Spinal cord (tissue), 10 donors: Measurements from ENCODE around the gene RGS7. TPM values are rescaled to one million over a fixed set of nuclear protein-coding genes. Genes with fewer than 3 reads are reported as not detected.

Source experiments
- DNase-seq, 6 donors: peaks; one replicate each; pipeline versions ENCODE4 v3.0.0 to v3.0.0-alpha.2; 2013 to 2015; ENCODE audit warnings: low spot score in 6 of 6, low read depth in 4 of 6
- H3K27ac ChIP-seq: one replicate; pipeline ENCODE4 v1.5.1; 2013; ENCODE audit warnings: low read depth, low read length, control low read depth
- H3K27me3 ChIP-seq: one replicate; pipeline ENCODE4 v1.6.1; 2013; ENCODE audit warnings: low read length; ENCODE audit not compliant: control insufficient read depth, insufficient read depth
- H3K36me3 ChIP-seq: one replicate; pipeline ENCODE4 v1.6.1; 2013; ENCODE audit warnings: low read length; ENCODE audit not compliant: control insufficient read depth, insufficient read depth
- H3K4me1 ChIP-seq: one replicate; pipeline ENCODE4 v1.6.1; 2013; ENCODE audit warnings: low read length; ENCODE audit not compliant: control insufficient read depth, insufficient read depth
- H3K4me3 ChIP-seq: one replicate; pipeline ENCODE4 v1.5.1; 2013; ENCODE audit warnings: low read depth, low read length, control low read depth
- H3K9me3 ChIP-seq: one replicate; pipeline ENCODE4 v1.6.1; 2013; ENCODE audit warnings: low read length; ENCODE audit not compliant: control insufficient read depth, insufficient read depth
- WGBS: methylation state at CpG from one replicate; pipeline ENCODE4 v1.1.5; 2013; ENCODE audit warnings: missing lambda C conversion rate; ENCODE audit not compliant: insufficient coverage; 5-methylcytosine and 5-hydroxymethylcytosine counted together
- polyA plus RNA-seq, 2 donors: library from polyadenylated mRNA; unstranded; fragments of 120-200 nt; gene quantifications; one replicate each; pipeline ENCODE4 v1.2.1, GENCODE V29; 2013; ENCODE audit not compliant: insufficient read length in 2 of 2
- total RNA-seq, 2 donors: library from RNA; depleted of rRNA in 1 of 2; stranded (reverse); fragments of 120-200 nt in 1 of 2; fragments of >200 nt in 1 of 2; gene quantifications; one replicate each; pipeline versions ENCODE4 v1.2.3 to v1.2.4, GENCODE V29; 2013 to 2014
- donor health status: healthy.

RGS7 gene
- total and polyA plus RNA-seq, 4 donors: 9.5 to 44.1 (median 31.3) TPM

- Histone ChIP-seq H3K27ac (no peak overlapping the region), H3K4me1 (no peaks in the 10 kb centered on the region), H3K9me3 (no peaks in the 10 kb centered on the region), H3K4me3 (no peak overlapping the region), H3K27me3 (no peaks in the 10 kb centered on the region), H3K36me3 (no peaks in the 10 kb centered on the region)
- WGBS: 80% methylated on average over 1 of the region's 3 CpGs
- DNase-seq: no peak
These were observed 239.0 kb downstream of the RGS7 start for GRCh38 chr1:241118049-241118448.

- Histone ChIP-seq H3K9me3 (no peaks in the 10 kb centered on the region), H3K36me3 (no peaks in the 10 kb centered on the region), H3K4me3 (no peak overlapping the region), H3K27ac (no peak overlapping the region), H3K27me3 (no peaks in the 10 kb centered on the region), H3K4me1 (no peaks in the 10 kb centered on the region)
- WGBS: 83% methylated on average over 2 of the region's 5 CpGs
- DNase-seq: no peak
These were observed 241.2 kb downstream of the RGS7 start for GRCh38 chr1:241115784-241116183.

- Histone ChIP-seq H3K27ac (no peak overlapping the region), H3K4me1 (no peaks in the 10 kb centered on the region), H3K27me3 (no peaks in the 10 kb centered on the region), H3K9me3 (no peaks in the 10 kb centered on the region), H3K4me3 (no peak overlapping the region), H3K36me3 (no peaks in the 10 kb centered on the region)
- no peak for DNase-seq
- no CpG with 5 or more reads among the region's 1 CpG for WGBS
These were observed 242.2 kb downstream of the RGS7 start for GRCh38 chr1:241114699-241115233.

- H3K27ac ChIP-seq: no peak overlapping the region
- no peak overlapping the region for H3K4me3 ChIP-seq
- no peaks in the 10 kb centered on the region for H3K36me3 ChIP-seq
- no peak for DNase-seq
- no peaks in the 10 kb centered on the region for H3K9me3 ChIP-seq
- no peaks in the 10 kb centered on the region for H3K4me1 ChIP-seq
- WGBS: no CpG with 5 or more reads among the region's 5 CpGs
- H3K27me3 ChIP-seq: no peaks in the 10 kb centered on the region
These were observed 243.4 kb downstream of the RGS7 start for GRCh38 chr1:241113557-241113956.

GRCh38 chr1:241109039-241109438 lies 248.0 kb downstream of the RGS7 start:
- no peak for DNase-seq
- Histone ChIP-seq H3K27me3 (no peaks in the 10 kb centered on the region), H3K36me3 (no peaks in the 10 kb centered on the region), H3K27ac (no peak overlapping the region), H3K4me3 (no peak overlapping the region), H3K4me1 (no peaks in the 10 kb centered on the region), H3K9me3 (no peaks in the 10 kb centered on the region)
- WGBS: 94% methylated on average over 5 of the region's 7 CpGs

- Histone ChIP-seq H3K36me3 (no peaks in the 10 kb centered on the region), H3K27ac (no peak overlapping the region), H3K4me1 (no peaks in the 10 kb centered on the region), H3K27me3 (no peaks in the 10 kb centered on the region), H3K9me3 (no peaks in the 10 kb centered on the region), H3K4me3 (no peak overlapping the region)
- WGBS: 71% methylated on average over 3 of the region's 3 CpGs
- DNase-seq: peak in 1 of 6 donors; percentile 36
These were observed 251.9 kb downstream of the RGS7 start for GRCh38 chr1:241105147-241105546.

- no CpG with 5 or more reads among the region's 1 CpG for WGBS
- no peaks in the 10 kb centered on the region for H3K27me3 ChIP-seq
- no peaks in the 10 kb centered on the region for H3K4me1 ChIP-seq
These were observed 254.3 kb downstream of the RGS7 start for GRCh38 chr1:241102664-241103063.

GRCh38 chr1:241101622-241102021 lies 255.4 kb downstream of the RGS7 start:
- Histone ChIP-seq H3K9me3 (no peaks in the 10 kb centered on the region), H3K36me3 (no peaks in the 10 kb centered on the region), H3K27me3 (no peaks in the 10 kb centered on the region), H3K4me1 (no peaks in the 10 kb centered on the region), H3K4me3 (no peak overlapping the region), H3K27ac (no peak overlapping the region)
- WGBS: no CpG with 5 or more reads among the region's 3 CpGs
- no peak for DNase-seq

More at GRCh38 chr1:241102664-241103063, 254.3 kb downstream of the RGS7 start:
- Histone ChIP-seq H3K27ac (no peak overlapping the region), H3K9me3 (no peaks in the 10 kb centered on the region), H3K4me3 (no peak overlapping the region), H3K36me3 (no peaks in the 10 kb centered on the region)
- DNase-seq: no peak

GRCh38 chr1:241097479-241097878 lies 259.5 kb downstream of the RGS7 start:
- no peak overlapping the region for H3K27ac ChIP-seq
- H3K4me1 ChIP-seq: no peaks in the 10 kb centered on the region
- no peaks in the 10 kb centered on the region for H3K36me3 ChIP-seq
- no peaks in the 10 kb centered on the region for H3K27me3 ChIP-seq
- no peak for DNase-seq
- 95% methylated on average over 5 of the region's 5 CpGs for WGBS
- no peak overlapping the region for H3K4me3 ChIP-seq
- no peaks in the 10 kb centered on the region for H3K9me3 ChIP-seq

GRCh38 chr1:241096982-241097381 lies 260.0 kb downstream of the RGS7 start:
- Histone ChIP-seq H3K36me3 (no peaks in the 10 kb centered on the region), H3K27me3 (no peaks in the 10 kb centered on the region)
- WGBS: 83% methylated on average over 2 of the region's 4 CpGs

More at GRCh38 chr1:241096982-241097381, 260.0 kb downstream of the RGS7 start:
- Histone ChIP-seq H3K4me3 (no peak overlapping the region), H3K4me1 (no peaks in the 10 kb centered on the region), H3K27ac (no peak overlapping the region), H3K9me3 (no peaks in the 10 kb centered on the region)
- DNase-seq: no peak
